NCI-H1694 treated with DMSO at 0.1 percent for 48 hours (cell line): Measurements from ENCODE around the gene SAMD13.
"Not testable (repeated sequence)": the region's sequence is repeated elsewhere in the genome, so short reads cannot be mapped to it uniquely, and the experiment has no call there.

Experiments used
- DNase-seq: peaks from one replicate; lab custom pipeline; 2025; lab: John Stamatoyannopoulos, UW

The SAMD13 gene

DNA sequence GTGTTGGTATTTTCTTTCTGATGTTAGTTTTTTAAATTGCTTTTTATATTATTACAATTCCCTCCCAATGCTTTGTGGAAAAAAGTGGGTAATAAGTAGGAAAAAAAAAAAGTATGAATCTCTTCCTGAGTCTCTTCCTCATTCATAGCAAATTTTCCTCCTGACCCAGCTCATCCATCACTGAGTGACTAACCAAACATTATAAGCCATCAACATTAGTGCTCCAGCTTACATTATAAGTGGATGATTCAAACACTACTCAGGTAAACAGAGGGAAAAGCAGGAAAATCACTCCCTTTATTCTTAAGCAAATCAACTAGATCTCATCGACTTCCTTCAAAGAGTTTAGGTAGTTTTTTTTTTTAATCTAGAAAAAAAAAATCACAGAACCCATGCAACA, 15.4 kb upstream of the SAMD13 start:
- no peak for DNase-seq

DNA sequence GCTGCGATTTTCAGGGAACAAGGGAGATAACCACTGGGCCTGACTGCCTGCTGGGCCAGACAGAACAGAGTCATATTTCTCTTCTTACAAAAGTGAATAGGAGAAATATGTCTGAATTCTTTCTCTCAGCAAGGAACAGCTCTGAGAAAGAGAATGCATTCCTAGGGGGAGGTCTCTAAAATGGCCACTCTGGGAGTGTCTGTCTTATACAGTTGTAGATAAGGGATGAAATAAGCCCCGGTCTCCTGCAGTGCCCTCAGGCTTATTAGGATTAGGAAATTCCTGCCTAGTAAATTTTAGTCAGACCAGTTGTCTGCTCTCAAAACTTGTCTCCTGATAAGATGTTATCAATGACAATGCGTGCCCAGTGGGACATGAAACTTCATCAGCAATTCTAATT, 14.1 kb upstream of the SAMD13 start:
- DNase-seq = not testable (repeated sequence)

DNA sequence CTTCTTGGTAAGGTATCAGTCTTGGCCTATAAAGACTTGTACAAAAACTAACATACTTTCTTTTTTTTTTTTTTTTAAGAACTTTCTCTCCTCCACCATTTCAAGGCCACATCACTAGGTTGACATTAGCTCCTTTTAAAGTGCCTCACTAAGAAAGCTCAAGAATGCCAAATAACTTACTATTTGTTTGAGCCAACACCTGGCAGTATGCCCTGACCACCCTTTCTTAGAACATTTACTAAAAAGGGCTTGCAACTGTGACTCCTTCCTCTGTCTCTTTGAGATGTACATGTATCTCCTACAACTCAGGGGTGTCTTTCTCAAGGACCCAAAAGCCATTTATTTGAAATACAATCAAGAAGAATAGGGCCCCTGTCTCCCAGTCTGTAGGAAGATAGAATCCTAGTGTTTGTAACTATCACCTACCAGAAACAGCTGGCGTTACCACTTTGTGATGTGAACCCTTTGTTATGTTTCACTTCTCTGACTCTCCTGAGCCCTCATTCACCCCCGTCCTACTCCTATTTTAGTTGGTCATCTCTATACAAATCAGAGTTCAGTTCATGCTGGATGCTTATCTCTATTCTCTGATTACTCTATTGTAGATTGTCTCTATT, 12.2 kb upstream of the SAMD13 start:
- DNase-seq = no peak

DNA sequence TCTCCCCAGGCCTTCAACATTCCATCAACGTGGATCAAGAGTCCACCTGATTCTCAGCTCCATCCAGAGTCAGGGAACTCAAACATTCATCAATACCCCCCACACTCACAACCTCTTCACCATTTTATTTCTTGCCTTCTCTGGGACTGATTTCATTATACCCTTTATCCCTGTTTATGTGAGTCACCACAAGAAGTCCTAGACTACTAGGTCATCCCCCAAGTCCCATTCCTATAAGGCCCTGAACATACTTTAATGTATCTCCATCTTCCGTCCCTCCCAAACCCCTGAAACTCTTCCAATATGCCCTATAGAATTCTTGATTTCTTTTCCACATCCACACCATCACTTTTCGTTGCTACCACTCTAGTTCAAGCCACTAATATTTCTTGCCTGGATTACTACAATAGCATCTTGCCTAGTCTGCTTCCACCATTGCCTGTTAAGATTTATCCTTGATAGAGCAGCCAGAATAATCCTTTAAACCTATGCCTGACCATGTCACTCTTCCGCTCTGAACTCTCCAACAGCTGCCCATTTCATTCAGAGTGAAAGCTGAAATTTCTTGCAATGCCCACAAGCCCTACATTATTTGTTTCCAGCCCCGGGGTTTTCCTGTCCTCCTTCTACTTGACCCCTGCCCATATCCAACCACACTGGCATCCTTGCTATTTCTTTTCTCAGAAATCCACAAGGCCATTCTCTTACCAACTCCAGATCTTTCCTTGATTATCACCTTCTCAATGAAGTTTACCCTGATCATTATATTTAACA, 9.4 kb upstream of the SAMD13 start:
- no peak for DNase-seq

DNA sequence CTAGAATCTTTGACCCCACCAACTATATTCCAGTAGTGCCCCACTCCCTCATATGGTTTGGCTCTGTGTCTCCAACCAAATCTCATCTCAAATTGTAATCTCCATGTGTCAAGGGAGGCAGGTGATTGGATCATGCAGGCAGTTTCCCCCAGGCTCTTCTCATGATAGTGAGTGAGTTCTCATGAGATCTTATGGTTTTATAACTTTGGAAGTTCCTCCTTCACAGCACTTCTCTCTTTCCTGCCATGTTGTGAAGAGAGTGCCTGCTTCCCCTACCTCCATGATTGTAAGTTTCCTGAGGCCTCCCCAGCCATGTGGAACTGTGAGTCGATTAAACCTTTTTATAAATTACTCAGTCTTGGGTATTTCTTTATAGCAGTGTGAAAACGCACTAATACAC, 7.7 kb upstream of the SAMD13 start:
- DNase-seq = no peak

DNA sequence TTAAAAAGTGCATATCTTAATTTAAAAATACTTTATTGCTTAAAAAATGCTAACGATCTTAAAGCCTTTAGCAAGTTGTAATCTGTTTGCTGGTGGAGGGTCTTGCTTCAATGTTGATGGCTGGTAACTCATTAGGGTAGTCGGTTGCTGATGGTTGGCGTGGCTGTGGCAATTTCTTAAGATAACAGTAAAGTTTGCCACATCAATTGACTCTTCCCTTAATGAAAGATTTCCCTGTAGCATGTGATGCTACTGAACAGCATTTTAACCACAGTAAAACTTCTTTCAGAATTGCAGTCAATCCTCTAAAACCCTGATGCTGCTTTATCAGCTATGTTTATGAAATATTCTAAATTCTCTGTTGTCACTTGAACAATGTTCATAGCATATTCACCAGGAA, 6.8 kb upstream of the SAMD13 start:
- DNase-seq = no peak

DNA sequence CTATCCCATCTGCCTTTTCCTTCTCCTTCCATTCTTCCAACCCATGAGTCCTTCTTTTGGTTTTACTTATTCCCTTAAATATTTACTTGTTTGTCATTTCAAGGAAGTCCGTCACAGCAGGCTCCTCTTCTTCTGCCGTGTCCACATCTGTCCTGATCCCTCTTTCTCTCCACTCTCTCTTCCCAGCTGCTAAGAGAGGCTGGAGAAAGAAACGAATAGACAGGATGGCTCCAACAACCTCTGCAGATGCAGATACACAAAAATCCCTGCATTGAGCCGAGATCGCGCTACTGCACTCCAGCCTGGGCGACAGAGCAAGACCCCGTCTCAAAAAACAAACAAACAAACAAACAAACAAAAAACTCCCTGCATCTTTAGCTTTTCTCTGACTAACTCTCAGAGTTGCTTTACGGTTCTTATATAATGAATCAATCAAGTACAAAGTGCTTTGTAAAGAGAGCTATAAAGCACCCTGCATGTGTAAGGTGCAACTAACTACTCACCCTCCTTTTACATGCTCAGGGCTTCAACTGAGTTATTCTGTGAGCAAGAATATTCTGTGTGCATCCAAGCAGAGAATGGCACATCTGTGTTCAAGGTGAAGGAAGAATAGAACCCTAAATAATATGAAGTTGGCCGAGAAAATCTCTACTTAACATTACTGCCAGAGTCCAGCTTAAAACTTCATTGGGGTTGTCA, 3.8 kb upstream of the SAMD13 start:
- DNase-seq = peak; percentile 38

DNA sequence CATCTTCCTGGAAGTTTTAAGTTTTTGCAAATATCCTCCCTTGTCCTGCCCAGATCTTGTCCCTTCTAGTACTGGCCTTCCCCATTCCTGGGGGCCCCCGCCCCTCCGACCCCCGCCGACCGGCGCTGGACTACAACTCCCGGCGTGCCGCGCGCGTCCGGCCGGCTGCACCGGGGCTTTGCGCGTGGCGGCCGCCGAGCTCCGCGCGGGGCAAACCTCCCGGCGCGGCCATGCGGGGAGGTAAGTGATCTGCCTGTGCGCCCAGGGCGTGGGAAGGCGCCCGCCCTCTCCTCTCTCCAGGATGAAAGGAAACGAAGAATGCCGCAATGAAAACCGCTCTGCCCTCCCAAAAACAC, 3.2 kb upstream of the SAMD13 start:
- DNase-seq = peak; percentile 35

DNA sequence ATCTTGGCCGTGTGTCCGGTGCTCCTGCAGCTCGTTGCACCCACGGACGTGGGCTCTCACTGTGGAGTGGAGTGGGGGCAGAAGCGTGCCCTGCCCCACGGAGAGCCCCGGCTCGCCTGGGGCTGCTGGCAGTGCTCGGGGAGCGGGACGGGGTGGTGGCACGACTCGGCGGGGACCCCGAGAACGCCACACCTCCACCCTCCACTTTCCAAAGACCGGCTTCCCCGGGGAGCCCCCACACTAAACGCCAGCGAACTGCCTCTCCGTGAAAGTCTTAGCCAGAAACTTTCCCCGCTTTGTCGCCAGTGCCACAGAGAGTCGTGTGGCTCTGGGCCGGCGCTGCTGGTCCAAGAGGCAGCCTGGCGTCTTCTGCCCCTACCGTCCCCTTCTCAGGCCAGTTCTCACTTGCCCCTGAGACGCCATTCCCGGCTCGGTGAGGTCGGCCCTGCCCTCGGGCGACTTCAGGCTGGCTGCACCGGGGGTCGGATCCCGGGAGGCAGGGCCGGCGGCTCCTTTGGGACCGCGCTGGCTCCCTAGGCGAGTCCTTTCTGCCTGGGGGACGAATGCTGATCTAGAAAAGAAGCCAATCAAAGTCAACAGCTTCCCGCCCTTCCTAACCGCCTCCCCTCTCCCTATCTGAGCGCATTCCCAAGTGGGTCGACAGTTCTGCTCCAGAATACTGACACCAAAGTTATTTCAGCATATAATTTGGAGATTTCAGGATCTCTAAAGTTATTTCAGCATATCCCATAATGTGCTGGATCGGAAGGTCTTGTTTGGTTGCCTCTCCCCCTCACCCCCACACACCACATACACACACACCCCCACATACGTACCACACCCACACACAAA, 2.6 kb upstream of the SAMD13 start:
- DNase-seq = peak; percentile 32

DNA sequence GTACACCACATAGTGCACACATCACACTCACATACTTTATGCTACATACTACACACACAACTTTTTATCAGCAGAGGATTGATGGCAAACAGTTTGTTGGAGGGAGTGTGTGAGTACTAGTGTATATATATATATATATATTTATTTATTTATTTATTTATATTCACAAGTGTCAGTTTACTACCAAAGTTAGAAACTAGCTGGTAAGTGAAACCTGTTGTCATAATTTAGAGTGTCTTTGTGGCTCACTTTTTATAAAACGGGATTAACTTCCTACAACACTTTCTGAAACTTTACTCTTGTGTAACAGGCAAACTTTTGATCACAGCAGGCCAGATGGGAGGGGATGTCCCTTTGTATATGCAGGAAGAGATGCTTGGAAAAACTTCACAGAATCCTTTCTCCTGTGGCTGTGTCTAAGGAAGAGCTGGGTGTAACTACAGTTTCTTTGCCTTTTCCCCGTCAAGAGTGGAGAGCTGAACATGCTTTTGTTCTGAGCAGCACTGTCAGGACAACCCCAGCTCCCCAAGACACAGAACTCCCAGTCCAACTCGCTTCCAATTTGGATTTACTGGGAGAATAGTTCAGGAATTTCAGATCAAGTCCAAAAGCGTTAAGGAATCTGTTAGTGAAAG, 1.9 kb upstream of the SAMD13 start:
- peak; percentile 24 for DNase-seq

DNA sequence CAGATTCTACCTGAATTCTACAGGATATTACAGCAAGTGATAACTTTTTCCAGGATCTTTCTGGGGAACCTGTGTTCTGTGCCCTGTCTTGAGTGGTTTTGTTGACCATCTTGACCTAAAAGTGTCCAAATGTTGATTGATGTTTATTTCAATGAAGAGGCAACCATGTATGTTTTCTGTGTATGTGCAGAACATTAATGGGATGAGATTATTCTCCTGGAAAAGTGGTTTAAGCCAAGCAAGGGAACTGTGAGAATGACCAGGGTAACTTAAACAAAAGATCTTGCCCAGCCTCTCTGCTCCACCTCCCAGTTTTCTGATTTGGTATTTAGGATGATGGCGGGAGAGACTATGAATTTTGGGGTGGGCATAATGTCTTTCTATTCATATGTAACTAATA, 1.0 kb upstream of the SAMD13 start:
- no peak for DNase-seq

DNA sequence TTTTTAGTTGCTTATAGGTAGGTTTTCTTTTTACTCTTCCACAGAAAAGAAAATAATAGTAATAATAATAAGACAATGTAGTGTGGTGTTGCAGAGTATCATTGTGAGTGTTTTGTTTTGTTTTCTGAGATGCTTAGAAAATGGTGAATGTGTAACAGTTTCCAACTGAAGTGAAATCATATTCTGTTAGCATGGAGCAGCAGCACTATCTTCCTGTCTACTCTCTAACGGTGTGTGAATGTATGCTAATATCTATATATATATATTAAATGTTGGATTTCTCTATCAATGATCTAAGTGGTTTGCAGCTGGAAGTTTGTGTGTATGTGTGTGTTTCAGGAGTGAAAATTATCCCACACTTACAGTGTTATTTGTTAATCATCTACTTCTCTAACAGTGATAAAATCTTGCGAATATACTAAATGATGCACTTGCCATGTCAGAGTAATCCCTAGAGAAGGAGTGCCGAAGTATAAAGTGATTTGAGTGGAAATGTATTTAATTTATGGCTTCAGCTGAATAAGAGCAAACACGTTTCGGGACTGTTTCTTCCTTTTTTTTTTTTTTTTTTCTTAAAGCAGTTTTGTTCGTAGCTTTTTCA, 377 bp downstream of the SAMD13 start:
- no peak for DNase-seq

DNA sequence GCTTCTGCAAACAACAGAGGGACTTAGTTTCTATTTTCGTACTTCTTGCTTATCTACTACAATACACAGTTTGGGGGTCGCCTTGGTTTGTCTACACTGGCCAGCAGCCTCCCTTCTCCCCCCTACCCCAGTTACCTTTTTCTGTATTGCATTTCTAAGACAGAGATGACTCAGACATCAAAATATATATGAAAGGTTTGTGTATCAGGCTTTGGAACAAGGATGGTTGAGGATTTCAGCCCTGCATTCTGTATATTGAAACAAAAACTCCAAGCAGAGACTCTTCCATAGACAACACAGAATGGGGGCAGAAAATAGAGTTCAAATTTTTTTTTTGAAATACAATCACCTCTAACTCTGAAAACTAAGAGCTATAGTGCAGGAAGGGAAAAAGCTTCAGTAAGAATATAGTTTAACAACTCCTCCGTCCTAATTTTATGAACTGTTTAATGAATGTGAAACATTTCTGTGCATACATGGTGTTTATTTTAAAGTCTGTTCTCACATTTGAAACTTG, 1.9 kb downstream of the SAMD13 start:
- DNase-seq = peak; percentile 46

DNA sequence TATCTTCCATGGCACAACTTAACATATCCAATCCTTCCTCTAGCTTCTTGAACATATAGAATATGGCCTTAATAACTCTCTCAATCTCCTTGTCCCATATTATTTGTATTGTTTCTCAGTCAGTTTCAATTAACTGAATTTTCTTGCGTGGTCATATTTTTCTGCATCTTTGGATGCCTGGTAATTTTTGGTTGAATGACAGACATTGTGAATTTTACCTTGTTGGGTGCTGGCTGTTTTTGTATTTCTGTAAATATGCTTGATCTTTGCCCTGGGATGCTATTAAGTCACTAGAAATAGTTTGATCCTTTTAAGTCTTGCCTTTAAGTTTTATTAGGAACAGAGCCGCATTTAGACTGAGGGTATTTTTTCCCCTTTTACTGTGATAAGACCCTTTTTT, 5.9 kb downstream of the SAMD13 start:
- DNase-seq = no peak

DNA sequence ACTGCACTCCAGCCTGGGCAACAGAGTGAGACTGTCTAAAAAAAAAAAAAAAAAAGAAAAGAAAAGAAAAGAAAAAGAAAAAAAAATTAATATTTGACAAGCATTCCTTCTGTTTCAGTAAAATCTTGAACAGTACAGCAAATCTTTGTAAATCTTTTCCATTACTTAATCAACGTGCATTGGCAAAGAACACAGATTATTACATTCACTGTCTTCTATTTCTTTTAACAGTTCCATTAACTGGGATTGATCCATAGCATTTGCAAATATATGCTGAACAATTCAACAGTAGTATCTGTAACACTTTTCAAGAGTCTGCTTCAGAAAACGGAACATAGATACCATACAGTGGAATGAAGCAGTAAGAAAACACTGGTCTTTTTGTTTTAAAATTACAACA, 9.8 kb downstream of the SAMD13 start:
- DNase-seq = no peak

DNA sequence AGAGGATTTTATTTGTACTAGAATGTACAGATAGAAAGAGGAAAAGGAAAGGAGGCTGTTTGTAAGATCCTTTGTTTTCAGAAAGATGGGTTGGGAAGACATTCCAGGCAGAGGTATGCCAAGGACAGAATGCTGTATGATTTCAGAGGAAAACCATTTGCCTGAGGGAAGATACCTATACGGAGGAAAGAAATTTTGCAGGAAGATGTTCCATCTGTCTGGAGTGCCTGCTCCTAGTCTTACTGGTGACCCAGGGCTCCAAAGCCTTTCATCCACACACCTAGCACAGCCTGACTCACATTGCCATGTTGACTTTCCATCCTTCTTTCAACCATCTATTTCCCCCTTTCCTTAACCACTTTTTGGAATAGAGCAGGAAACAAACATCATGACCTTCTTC, 18.2 kb downstream of the SAMD13 start:
- no peak for DNase-seq

DNA sequence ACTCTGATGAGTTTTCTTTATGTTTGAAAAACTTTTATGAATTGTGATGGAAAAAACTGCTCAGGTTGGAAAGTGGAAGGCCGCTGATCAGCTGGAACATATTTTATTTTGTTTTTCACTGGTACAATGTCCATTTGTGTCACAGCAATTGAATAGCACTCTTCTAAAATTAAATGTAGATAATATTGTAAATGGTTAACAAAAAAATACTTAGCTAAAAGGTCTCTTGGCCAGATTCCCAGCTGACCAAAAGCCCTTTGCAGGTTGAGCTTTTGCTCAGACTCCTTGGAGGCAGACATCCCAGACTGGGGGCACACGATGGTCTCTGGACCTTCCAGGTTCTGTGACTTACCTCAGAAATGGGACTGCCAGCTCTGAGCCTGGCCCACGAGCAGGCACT, 26.3 kb downstream of the SAMD13 start:
- no peak for DNase-seq

DNA sequence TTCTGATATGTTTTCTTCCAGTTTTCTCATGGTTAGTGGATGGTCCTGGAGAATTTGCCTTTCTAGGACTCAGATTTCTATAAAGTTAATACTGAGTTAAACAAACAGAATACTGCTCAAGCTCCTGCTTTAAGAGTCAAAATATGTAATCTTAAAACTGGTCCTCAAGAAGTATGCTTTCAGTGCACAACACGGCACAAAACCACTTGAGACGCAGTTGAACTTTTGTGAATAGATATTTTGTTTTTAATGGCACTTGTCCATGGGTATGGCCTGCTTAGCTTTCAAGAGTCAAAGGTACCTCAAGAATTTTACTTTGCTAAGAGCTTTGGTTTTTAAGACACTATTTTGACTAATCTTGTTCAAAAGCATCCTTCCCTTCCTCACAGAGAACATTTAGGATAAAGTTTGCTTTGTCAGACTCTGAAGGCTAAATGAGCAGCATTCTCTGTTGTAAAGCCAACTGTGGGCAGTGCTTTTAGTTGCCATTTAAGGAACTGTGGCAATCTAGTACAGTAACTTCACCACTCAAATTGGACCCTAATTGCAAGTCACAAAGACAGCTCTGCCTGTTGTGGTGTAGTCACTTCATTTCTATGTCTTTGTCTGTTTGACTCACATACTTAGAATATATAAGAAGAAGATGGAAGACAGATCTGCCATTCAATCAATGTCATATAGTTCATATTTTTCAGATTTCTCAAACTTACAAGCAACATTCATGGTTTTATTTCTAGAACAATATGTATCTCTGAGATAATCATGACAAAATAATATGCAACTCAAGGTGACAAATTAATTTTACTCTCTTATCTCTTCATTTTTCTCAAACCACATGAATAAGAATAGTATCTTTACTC, 28.8 kb downstream of the SAMD13 start:
- DNase-seq = no peak

DNA sequence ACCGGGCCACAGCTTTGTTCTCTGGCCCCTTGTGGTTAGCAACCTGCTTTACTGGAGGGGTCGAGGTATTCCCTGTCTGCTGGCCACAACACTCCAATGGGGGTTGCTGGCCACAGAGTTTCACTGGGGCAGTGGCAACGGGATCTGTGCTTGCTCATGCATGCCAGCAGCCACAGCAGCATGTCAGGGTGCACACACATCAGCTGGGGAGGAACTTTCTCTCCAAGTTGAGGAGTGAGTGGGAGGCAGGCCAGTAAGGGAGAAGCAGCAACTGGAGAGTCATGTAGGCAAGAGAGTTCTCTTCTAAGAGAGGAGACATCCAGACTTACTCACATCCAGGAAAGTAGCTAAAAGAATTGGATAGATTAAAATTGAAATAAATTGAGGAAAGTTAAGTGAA, 38.0 kb downstream of the SAMD13 start:
- DNase-seq = no peak

DNA sequence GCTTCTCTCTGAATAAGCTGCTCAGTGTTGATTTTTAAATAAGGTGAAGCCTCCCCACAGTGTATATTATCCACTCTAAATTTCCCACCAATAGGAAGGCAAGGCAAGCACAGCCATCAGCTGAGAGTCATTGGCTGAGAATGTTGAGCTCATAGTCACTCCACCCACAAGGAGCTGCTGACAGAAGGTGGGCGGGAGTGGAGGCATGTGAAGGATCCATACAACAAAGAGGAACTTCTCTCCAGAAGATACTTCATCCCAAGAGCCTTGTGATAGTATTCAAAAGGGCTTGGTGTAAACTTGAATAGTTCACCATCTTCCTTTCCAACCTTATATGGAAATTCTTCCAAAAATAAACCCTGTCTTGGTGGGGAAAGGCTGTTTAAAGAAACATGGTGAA, 42.8 kb downstream of the SAMD13 start:
- no peak for DNase-seq
